ENCODE measurements around the gene SPRR4.

Gene SPRR4

DNA sequence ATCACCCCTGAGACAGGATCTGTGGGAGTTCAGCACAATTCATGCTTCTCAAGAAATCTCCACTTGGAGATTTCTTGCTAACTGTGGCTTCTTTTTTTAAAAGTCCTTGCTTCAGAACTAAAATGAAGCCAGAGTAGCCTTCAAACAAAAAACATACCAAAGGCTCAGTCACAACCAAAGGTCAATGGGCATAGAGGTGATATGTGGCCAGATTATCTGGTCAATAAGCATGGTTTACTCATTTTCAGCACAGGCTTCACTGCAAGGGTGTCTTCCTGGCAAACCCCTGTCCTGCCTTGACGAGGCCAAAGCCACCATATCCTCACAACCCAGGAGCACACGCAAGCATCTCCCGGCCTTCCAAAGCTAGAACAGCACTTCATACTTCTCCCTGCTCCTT is 11.2 kb upstream of the SPRR4 start:
- DNase-seq (ENCODE audit: insufficient read length, low spot score) (no peak), FAIRE-seq (no peak)
- no peak for TF ChIP-seq POLR2A (IDR thresholded peaks at IDR 0.05; ENCODE audit: low read depth, low read length)

DNA sequence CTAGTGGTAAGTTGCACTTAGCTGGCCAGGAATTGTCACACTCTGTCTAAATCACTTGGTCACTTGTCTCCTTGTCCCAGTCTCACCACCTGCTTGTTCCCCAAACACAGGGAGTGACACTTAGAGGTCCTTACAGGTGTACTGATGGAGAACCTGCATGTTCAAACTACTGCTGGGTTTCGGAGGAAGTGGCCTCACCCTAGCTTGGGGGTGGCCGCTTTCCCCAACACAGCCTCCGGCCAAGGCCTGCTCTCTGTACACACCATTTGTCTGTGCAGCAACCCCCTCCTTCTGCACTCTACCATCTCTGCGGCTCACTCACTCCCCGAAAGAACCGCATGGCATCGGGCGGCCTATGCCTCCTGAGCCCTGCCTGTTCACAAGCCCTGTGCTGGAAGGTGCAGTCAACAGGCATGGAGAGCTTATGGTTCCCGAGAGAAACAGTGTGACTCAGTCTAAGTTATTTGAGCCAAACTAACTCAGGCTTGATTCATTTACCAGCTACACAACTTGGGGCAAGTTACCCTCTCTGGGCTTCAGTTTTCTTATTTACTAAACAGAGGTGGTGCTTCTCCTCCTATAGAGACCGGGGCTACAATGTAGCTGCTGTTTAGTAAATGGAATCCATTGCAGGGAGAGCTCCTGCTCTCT is 10.5 kb upstream of the SPRR4 start:
- DNase-seq (ENCODE audit: insufficient read length, low spot score) (no peak), FAIRE-seq (no peak)
- no peak for TF ChIP-seq POLR2A (IDR thresholded peaks at IDR 0.05; ENCODE audit: low read depth, low read length)

DNA sequence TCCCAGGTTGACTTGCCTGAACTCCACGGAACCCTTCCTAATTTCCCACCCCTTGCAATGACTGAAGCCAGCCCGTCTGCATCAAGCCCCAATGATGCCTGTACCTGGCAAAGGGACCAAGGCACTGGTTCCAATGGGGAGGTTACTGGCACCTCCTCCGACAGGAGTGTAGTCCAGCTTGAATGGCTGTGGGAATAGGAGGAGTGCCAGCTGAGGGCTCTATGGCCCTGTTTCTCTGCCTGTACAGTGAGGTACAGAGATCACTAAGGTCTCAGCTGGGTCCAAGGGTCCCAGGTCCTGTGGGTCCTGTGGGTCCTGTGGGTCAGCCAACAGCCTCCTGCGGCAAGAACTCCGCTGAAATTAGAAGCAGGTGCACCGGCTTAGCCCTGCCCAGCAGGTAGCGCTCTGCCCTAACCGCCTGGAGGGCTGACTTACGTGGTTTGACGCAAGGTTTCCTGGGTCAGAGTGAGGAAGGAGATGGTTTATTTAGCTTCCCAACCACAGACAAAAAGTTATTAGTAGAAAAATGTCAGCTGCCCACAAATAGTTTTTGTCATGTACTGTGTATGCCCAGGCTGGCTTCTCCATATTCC is 9.9 kb upstream of the SPRR4 start:
- no peak for DNase-seq (ENCODE audit: insufficient read length, low spot score)
- no peak for FAIRE-seq

DNA sequence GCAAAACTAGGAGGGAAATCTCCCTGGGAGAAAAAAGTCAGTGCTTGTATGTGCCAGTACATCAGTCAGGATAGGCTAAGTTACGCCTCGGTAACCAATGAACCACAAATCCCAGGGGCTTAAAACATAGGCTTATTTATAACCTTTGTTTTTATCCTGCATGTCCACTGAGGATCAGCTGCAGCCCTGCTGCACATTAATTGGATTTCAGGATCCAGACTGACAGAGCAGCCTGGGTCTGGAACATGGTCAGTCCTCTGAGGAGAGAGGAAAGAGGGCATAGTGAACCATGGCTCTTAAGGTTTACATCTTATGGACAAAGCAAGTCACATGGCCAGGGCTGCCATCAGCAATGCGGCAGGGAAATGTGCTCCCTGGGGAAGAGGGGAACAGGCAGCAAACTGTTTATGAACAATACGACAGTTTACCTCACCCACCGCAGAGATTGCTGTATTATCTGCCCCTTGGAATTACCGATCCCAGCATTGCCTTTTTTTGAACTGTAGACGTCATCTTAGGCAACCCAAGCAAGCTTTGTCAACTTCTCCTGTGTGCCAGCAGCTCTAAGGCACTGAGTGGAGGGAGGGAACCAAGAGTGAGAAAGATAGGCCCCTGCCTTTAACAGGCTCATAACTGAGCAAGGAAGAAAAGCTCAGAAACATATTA is 9.1 kb upstream of the SPRR4 start:
- no peak for FAIRE-seq
- TF ChIP-seq POLR2A (IDR thresholded peaks at IDR 0.05; ENCODE audit: low read depth, low read length), result no peak
- no peak for DNase-seq (ENCODE audit: insufficient read length, low spot score)

More for the DNA sequence above, 9.9 kb upstream of the SPRR4 start:
- no peak for TF ChIP-seq POLR2A (IDR thresholded peaks at IDR 0.05; ENCODE audit: low read depth, low read length)

DNA sequence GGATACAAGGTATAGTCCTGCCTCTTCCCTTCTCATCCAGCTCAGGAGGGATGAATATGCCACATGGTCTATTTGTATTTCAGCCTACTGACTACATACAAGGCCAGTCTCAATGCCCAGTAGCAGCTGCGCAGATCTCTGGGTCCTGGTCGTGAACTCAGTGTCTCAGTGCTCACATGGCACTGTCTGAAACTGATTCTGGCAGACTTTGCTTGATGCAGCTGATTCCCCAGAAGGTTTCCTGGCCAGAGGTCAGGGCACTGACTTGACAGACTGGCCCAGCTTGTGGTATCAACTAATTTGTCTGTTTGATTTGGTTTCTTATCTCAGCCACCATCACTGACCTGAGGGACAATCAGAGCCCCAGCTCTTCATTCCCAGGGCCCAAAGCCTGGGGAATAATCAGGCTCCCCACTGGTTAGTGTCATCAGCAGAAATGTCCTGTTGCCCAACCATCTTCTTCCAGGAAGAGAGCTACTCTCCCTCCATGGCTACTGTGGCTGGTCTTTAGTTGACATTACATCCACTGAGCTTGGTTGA is 7.5 kb upstream of the SPRR4 start:
- TF ChIP-seq POLR2A (IDR thresholded peaks at IDR 0.05; ENCODE audit: low read depth, low read length), result no peak
- FAIRE-seq, result no peak
- DNase-seq (ENCODE audit: insufficient read length, low spot score), result no peak

DNA sequence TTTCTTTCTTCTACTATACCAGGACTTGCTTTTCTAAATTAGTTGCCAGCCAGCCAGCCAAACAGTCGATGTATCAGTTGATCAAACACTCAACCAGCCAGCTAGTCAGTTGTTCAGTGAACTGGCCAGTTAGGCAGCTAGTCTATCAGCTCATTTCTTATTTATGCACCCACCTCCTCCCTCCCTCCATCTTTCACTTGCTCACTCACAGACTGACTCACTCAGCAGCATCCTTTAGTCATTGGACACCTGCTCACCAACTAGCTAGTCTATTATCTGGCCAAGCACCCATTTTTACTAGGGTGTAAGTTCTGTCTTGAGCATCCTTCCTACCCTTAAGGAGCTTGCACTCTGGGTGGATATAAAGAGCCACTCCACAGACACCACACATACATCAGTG is 5.9 kb upstream of the SPRR4 start:
- no peak for DNase-seq (ENCODE audit: insufficient read length, low spot score)
- TF ChIP-seq POLR2A (IDR thresholded peaks at IDR 0.05; ENCODE audit: low read depth, low read length), result no peak
- no peak for FAIRE-seq

DNA sequence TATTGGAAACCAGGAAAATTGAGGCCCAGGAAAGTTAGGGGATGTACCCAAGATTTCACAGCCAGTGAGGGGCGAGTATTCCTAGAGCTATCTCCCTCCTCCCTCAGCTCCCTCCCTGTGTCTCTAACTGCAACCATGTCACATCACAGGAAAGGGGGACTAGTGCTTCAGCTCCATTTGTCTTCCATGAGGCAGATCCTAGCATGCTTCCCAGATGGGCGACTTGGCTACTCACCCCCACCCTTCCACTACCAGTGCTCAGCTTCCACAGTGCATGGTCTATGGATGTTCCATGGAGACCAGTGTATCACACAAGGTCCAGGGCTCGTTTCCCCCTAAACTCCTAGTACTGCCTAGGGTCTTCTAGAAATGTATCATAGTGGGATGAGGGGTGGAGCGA is 4.6 kb upstream of the SPRR4 start:
- TF ChIP-seq POLR2A (IDR thresholded peaks at IDR 0.05; ENCODE audit: low read depth, low read length), result no peak
- DNase-seq (ENCODE audit: insufficient read length, low spot score) (no peak), FAIRE-seq (no peak)

DNA sequence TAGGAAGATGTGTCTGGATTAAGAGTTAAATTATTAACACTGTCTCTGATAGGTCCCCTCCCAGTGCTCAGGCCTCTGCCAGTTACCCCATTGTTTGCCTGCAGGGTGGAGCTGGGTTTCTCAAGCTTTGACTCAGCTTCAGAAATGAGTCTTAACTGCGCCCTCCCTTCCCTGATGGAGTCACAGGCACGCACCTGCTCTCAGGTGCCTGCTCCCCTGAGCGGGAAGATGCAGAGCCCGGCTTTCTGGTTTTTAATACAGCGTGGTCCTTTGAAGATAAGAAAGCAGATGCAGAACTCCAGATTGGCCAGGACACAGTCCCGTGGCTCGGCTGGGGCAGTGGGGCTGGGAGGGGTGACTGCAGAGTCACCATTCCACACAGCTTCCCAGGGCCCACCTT is 3.2 kb upstream of the SPRR4 start:
- FAIRE-seq (no peak), DNase-seq (ENCODE audit: insufficient read length, low spot score) (no peak)
- TF ChIP-seq POLR2A (IDR thresholded peaks at IDR 0.05; ENCODE audit: low read depth, low read length), result no peak

DNA sequence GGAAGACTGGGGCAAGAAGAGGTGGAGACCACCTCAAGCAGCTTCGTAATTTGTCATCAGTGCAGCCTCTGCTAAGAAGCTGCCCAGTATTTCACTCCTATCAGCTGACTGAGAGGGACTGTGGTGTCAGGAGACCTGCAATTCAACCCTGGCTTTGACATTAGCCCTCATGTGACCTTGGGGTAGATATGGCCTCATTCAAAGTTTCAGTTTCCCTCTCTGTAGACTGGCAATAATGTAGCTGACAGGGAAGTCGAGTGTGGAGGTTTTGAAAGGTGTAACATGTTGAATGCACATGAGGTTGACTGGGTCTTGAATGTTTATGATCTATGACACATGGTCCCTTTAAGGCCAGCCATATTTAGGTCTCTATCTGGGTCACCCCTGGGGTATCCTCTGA is 2.2 kb upstream of the SPRR4 start:
- FAIRE-seq, result no peak
- TF ChIP-seq POLR2A (IDR thresholded peaks at IDR 0.05; ENCODE audit: low read depth, low read length), result no peak
- no peak for DNase-seq (ENCODE audit: insufficient read length, low spot score)

DNA sequence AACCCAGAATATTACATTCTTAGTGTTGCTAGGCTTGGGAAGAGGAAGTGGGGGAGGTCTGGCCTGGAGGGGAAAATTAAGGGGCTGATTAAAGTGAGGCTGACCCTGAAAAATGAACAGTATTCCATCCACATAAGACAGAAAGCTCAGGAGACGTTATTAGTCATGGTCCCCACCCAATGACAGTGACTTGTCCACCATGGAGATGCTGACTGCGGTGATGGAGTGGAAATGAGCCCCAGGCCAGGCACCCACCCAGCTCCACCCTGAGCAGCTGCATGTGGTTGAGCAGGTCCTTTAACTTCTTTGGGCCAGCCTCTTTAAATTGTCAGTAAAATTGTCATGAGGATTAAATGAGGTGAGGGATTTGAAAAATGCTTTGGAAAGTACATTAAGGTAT is 1.4 kb upstream of the SPRR4 start:
- FAIRE-seq (no peak), DNase-seq (ENCODE audit: insufficient read length, low spot score) (no peak)
- TF ChIP-seq POLR2A (IDR thresholded peaks at IDR 0.05; ENCODE audit: low read depth, low read length), result no peak

DNA sequence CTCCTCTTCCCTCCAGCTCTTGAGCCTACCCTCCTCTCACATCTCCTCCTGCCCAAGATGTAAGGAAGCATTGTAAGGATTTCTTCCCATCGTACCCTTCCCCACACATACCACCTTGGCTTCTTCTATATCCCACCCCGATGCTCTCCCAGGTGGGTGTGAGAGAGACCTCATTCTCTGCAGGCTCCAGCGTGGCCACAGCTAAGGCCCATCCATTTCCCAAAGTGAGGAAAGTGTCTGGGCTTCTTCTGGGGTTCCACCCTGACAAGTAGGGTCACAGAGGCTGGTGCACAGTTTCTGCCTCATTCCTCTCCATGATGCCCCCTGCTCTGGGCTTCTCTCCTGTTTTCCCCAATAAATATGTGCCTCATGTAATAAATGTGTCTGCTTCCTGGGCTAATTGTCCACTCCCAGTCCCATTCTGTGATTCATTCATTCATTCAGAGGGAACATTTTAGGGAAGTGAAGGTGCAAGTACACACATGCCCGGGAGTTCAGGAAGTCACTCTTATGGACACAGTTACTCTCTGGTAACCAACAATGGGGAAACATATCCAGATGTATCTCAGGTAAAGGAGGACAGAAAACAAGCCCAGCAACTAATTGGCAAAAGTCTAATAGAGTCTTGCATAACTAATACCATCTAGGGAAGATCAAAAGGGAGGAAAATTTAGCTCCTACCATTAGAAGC is 1.9 kb downstream of the SPRR4 start:
- TF ChIP-seq POLR2A (IDR thresholded peaks at IDR 0.05; ENCODE audit: low read depth, low read length), result no peak
- no peak for FAIRE-seq

DNA sequence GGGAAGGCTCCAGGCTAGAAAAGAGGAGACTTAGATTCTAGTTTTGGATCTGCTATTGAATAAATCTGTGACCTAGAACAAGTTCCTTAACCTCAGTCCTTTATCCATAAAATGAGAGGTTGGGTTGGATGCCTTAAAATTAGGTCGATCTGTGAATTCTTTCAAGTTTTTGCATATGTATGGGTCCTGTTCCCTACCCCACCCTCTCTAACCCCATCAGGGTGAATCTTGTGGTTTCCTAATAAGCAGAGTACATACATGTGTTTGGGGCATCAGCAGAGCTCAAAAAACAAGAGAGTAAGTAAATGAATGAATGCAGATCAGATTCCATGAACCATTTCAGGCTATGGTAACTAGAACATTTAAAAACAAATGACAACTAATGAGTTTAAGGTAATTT is 6.2 kb downstream of the SPRR4 start:
- DNase-seq (ENCODE audit: insufficient read length, low spot score) (no peak), FAIRE-seq (no peak)
- no peak for TF ChIP-seq POLR2A (IDR thresholded peaks at IDR 0.05; ENCODE audit: low read depth, low read length)

More for the DNA sequence above, 1.9 kb downstream of the SPRR4 start:
- no peak for DNase-seq (ENCODE audit: insufficient read length, low spot score)

DNA sequence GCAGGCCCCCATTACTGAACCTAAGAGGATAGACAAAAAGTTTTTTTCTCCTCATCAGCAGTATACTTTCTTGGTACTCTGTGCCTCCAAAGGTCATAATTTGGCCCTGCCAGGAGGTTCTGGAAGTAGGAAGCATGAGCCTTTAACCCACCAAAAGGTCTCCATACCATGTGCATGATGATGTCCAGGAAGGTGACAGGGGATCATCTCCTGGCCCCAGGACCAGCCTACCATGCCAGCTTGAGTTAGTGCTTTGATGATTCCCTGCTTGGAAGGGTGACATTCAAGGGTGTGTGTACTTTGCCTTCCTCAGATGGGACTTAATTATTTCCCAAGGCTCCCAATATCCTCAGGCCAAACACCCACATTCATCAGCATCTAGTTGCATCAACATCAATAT is 7.2 kb downstream of the SPRR4 start:
- DNase-seq (ENCODE audit: insufficient read length, low spot score) (no peak), FAIRE-seq (no peak)
- no peak for TF ChIP-seq POLR2A (IDR thresholded peaks at IDR 0.05; ENCODE audit: low read depth, low read length)

DNA sequence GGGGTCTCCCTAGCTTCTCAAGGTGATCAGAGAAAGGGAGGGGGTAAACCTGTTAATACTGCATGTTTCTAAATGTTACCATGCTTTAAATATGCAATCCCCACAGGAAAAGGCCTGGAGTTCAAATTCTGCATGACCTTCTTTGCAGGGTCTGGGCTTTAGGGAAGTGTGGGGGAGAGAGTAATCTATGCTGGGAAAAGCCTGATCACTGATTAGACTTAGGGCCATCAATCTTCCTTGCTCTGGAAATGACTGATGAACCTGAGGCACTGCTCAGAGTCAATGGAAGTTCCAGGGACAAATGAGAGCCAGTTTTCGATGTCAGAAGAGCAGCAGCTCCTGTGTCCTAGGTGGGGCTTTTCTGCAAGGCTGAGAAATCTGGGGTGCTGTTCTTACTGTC is 10.2 kb downstream of the SPRR4 start:
- no peak for TF ChIP-seq POLR2A (IDR thresholded peaks at IDR 0.05; ENCODE audit: low read depth, low read length)
- DNase-seq (ENCODE audit: insufficient read length, low spot score), result no peak
- no peak for FAIRE-seq

All from H54 (cell line).